PC-3 (cell line): Measurements from ENCODE around the gene SULF2. TPM values are rescaled to one million over a fixed set of nuclear protein-coding genes. Genes with fewer than 3 reads are reported as not detected.

Experiments
- ATAC-seq: fragments of 200-7000 bp; cut with Tn5 transposase; 2 replicates; pipeline ENCODE4 v1.9.1; 2020; ENCODE audit warnings: mild to moderate bottlenecking, moderate library complexity
- BruUV-seq: library from RNA; stranded (reverse); fragments of 400-500 nt; replicated peaks from 2 replicates; lab custom pipeline; 2021; lab: Mats Ljungman, UMichigan
- CTCF ChIA-PET: fragments of 300-600 bp; sonication (Branson Sonifier 250); formaldehyde crosslinking; loops from one replicate; lab custom pipeline; 2022; ENCODE audit warnings: antibody characterized with exemption; lab: Charles Lee
- POLR2A ChIA-PET: fragments of 300-600 bp; sonication (Branson Sonifier 250); formaldehyde crosslinking; loops from one replicate; lab custom pipeline; 2022; ENCODE audit warnings: antibody characterized with exemption; ENCODE audit not compliant: unreplicated experiment; lab: Charles Lee
- DNase-seq: peaks from one replicate; pipeline ENCODE4 v3.0.0-alpha.2; 2015
- H2AFZ ChIP-seq: fragments of 300-600 bp; sonication (generic); 2 replicates; pipeline ENCODE4 v1.6.0; 2016; ENCODE audit warnings: antibody characterized with exemption, low read length
- H3F3A ChIP-seq: fragments of 300-600 bp; sonication (generic); one replicate; pipeline ENCODE4 v1.6.0; 2017; ENCODE audit warnings: antibody characterized with exemption, low read length, control low read depth, mild to moderate bottlenecking; ENCODE audit not compliant: unreplicated experiment
- H3K27ac ChIP-seq: fragments of 300-600 bp; sonication (generic); 2 replicates; pipeline ENCODE4 v1.5.1; 2016; ENCODE audit warnings: mild to moderate bottlenecking, low read length
- H3K27me3 ChIP-seq: fragments of 300-600 bp; sonication (generic); 2 replicates; pipeline ENCODE4 v1.6.1; 2016; ENCODE audit warnings: low read length, mixed read lengths
- H3K36me3 ChIP-seq: fragments of 300-600 bp; sonication (generic); 2 replicates; pipeline ENCODE4 v1.6.1; 2016; ENCODE audit warnings: low read depth, mixed run types, low read length, mixed read lengths
- H3K4me1 ChIP-seq: fragments of 300-600 bp; sonication (generic); 2 replicates; pipeline ENCODE4 v1.5.1; 2016; ENCODE audit warnings: low read length; ENCODE audit not compliant: insufficient read depth
- H3K4me2 ChIP-seq: fragments of 300-600 bp; sonication (generic); 2 replicates; pipeline ENCODE4 v1.6.0; 2016; ENCODE audit warnings: low read length
- H3K4me3 ChIP-seq: fragments of 300-600 bp; sonication (generic); 2 replicates; pipeline ENCODE4 v1.5.1; 2016; ENCODE audit warnings: mild to moderate bottlenecking, low read length, mixed read lengths
- H3K79me2 ChIP-seq: fragments of 300-600 bp; sonication (generic); 2 replicates; pipeline ENCODE4 v1.6.1; 2017; ENCODE audit warnings: low read length, mixed read lengths
- H3K9ac ChIP-seq: fragments of 300-600 bp; sonication (generic); 2 replicates; pipeline ENCODE4 v1.6.0; 2016; ENCODE audit warnings: mild to moderate bottlenecking, low read length
- H3K9me2 ChIP-seq: fragments of 300-600 bp; sonication (generic); replicated peaks from 2 replicates; pipeline ENCODE4 v1.6.1; 2016; ENCODE audit warnings: mixed run types, low read length, mixed read lengths
- H3K9me3 ChIP-seq: fragments of 300-600 bp; sonication (generic); 2 replicates; pipeline ENCODE4 v1.6.1; 2016; ENCODE audit warnings: low read length, mixed read lengths
- H4K20me1 ChIP-seq: fragments of 300-600 bp; sonication (generic); 2 replicates; pipeline ENCODE4 v1.6.1; 2016; ENCODE audit warnings: low read length, mixed read lengths
- CTCF ChIP-seq: fragments of 300-600 bp; sonication (generic); conservative IDR thresholded peaks from 2 replicates; pipeline ENCODE4 v1.5.1; 2017; ENCODE audit warnings: antibody characterized with exemption, low read depth, mild to moderate bottlenecking, low read length
- EZH2 ChIP-seq: fragments of 300-600 bp; sonication (generic); IDR thresholded peaks from one replicate; pipeline ENCODE4 v1.6.1; 2017; ENCODE audit warnings: antibody characterized with exemption, mild to moderate bottlenecking, low read length; ENCODE audit not compliant: unreplicated experiment
- EZH2phosphoT487 ChIP-seq: fragments of 300-600 bp; sonication (generic); IDR thresholded peaks from 2 replicates; pipeline ENCODE4 v1.6.1; 2018; ENCODE audit warnings: mild to moderate bottlenecking, antibody characterized with exemption, low read length, borderline replicate concordance
- intact Hi-C: fragments of 100-400 bp; cut with micrococcal nuclease; formaldehyde crosslinking; loops from 2 replicates; pipeline ENCODE4 v1.9.0; 2023
- total RNA-seq: library from RNA; depleted of rRNA; stranded (reverse); fragments of >200 nt; gene quantifications from 2 replicates; pipeline ENCODE4 v1.2.3, GENCODE V29; 2014

The SULF2 gene
- total RNA-seq, 1 experiment from 2014 or later, result 340 TPM

GRCh38 chr20:47609001-47609400 is 176.3 kb downstream of the SULF2 start:
- Histone ChIP-seq H2AFZ (no peak overlapping the region), H4K20me1 (no peaks in the 10 kb centered on the region), H3K9me2 (no peaks in the 10 kb centered on the region), H3F3A (no peaks in the 10 kb centered on the region), H3K9me3 (no peaks in the 10 kb centered on the region), H3K36me3 (no peaks in the 10 kb centered on the region; the same call in 1 of the 2 replicates), H3K27me3 (no peaks in the 10 kb centered on the region), H3K27ac (no peak overlapping the region), H3K4me3 (no peak overlapping the region), H3K79me2 (peaks cover 30% of the 10 kb centered on the region), H3K4me1 (peaks cover 27% of the 10 kb centered on the region), H3K4me2 (no peak overlapping the region), H3K9ac (no peak overlapping the region)
- ChIA-PET POLR2A (interaction anchor here (0.6 kb wide), 1 partner anchor 108 kb away, joined by 15 read pairs; no protein-coding TSS in a partner anchor), CTCF (interaction anchor here (0.7 kb wide), 1 partner anchor 79 kb away, joined by 7 read pairs; no protein-coding TSS in a partner anchor)
- DNase-seq (no peak), ATAC-seq (no peak)
- intact Hi-C loops, result no loop called here
- TF ChIP-seq EZH2phosphoT487 (no peak), CTCF (no peak), EZH2 (no peak)
- BruUV-seq, result no TSS peak
